ENCODE measurements around the gene FBXW7. TPM values are rescaled to one million over a fixed set of nuclear protein-coding genes. Genes with fewer than 3 reads are reported as not detected.

Gene FBXW7
- total and polyA plus RNA-seq, 12 donors = 12.1 to 87.6 (median 66.8) TPM

DNA sequence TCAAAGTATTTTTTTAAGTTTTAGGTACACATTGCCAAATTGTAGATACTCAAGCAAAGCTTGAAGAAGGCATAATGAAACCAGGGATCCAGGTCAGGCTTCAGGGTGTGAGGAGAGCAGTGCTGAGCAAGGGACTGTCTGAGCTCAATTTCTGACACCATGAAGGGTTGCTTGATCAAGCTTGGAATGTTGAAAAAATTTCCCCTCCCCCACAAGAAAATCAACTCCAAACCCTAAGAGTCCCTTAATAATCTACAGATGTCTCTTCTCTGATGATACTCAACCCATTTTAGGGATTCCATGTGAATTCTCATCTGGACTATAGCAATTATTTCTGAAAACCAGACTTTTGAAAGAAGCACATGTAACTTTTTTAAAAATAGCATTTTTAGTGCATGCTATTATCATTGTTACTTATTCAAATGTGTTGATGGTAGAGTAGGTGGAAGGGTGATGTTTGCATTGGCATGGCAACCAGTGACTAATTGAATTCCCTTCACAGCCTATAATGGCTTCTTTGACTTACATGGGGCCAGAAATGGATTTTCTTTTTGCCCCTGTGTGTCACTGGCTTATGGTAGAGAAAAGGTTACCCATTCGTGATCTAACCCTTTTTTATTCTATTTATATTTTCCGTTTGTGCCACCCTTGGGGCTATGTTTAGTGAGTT lies 252.0 kb downstream of the FBXW7 start:
- no peak for DNase-seq
- Histone ChIP-seq H3K27ac (no peak overlapping the region), H3K9me3 (no peaks in the 10 kb centered on the region), H3K4me3 (no peak overlapping the region), H3K36me3 (no peaks in the 10 kb centered on the region), H3K27me3 (no peaks in the 10 kb centered on the region), H3K4me1 (no peaks in the 10 kb centered on the region)
- ATAC-seq = no peak
- intact Hi-C loops (cut with DNase I) = no loop called here
- WGBS, 2 donors = 93 to 95% methylated on average over 2 of the region's 2 CpGs
- TF ChIP-seq CTCF (IDR thresholded peaks at IDR 0.05) = no peak

DNA sequence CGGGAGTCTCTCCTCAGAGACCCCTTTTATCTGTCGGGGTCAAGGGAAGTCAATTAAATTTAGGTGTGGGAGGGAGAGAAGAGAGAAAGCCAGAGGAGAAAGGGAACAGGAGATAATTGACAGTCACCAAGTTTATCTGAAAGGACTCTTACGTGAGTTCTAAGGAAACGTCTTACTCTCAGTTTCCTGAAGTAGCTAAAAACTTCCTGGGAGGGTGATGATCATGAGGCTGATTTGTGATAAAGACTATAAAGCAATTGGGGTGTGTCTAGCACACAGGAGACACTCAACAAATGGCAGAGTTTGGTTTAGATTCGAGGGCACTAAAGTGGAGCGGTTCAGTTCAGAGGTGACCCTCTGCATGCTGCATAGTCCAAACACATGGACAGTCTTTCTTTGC lies 254.1 kb downstream of the FBXW7 start:
- 68 to 75% methylated on average over 6 of the region's 6 CpGs for WGBS, 2 donors

DNA sequence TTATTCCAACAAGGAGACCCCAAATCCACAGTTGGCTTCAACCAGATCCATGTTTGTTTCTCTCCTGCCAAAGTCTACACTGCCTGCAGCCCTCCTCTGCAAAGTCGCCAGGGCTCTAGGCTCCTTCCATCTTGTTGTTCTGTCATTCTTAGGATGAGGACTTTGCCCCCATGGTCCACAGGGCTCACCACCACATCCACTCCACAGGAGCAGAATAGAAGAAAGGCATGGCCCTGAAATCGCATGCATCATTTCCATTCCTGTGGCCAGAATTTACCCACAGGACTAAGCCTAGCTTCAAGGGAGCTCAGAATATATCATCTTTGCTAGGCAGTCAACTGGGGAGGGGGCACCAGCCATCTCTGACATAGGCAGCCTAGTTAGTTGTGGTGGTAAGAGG lies 254.7 kb downstream of the FBXW7 start:
- no peak for ATAC-seq
- WGBS, 2 donors = 94 to 97% methylated on average over 2 of the region's 2 CpGs
- H3K27ac ChIP-seq = no peak overlapping the region
- DNase-seq = no peak
- H3K4me3 ChIP-seq = no peak overlapping the region
- no peak for TF ChIP-seq CTCF (IDR thresholded peaks at IDR 0.05)
- no peaks in the 10 kb centered on the region for H3K4me1 ChIP-seq
- H3K9me3 ChIP-seq = no peaks in the 10 kb centered on the region
- H3K27me3 ChIP-seq = no peaks in the 10 kb centered on the region
- intact Hi-C loops (cut with DNase I) = no loop called here
- H3K36me3 ChIP-seq = no peaks in the 10 kb centered on the region

More for the DNA sequence above, 254.1 kb downstream of the FBXW7 start:
- Histone ChIP-seq H3K36me3 (no peaks in the 10 kb centered on the region), H3K27ac (no peak overlapping the region), H3K27me3 (no peaks in the 10 kb centered on the region), H3K4me3 (no peak overlapping the region), H3K9me3 (no peaks in the 10 kb centered on the region), H3K4me1 (no peaks in the 10 kb centered on the region)
- TF ChIP-seq CTCF (IDR thresholded peaks at IDR 0.05) = no peak
- DNase-seq (no peak), ATAC-seq (no peak)
- intact Hi-C loops (cut with DNase I) = no loop called here

- Histone ChIP-seq H3K4me1 (no peaks in the 10 kb centered on the region), H3K27me3 (no peaks in the 10 kb centered on the region), H3K27ac (no peak overlapping the region), H3K9me3 (no peaks in the 10 kb centered on the region), H3K36me3 (no peaks in the 10 kb centered on the region), H3K4me3 (no peak overlapping the region)
- WGBS, 2 donors = 93 to 94% methylated on average over 8 of the region's 8 CpGs
- no peak for ATAC-seq
- no peak for TF ChIP-seq CTCF (IDR thresholded peaks at IDR 0.05)
- no peak for DNase-seq
- intact Hi-C loops (cut with DNase I) = no loop called here
Observed at GRCh38 chr4:152279234-152279566, 256.7 kb downstream of the FBXW7 start.
